Measurements from ENCODE around the gene ENTREP3. TPM values are rescaled to one million over a fixed set of nuclear protein-coding genes. Genes with fewer than 3 reads are reported as not detected.

The ENTREP3 gene
- total RNA-seq, 6 experiments from 2014 or later: 7.2 to 13.0 (median 9.6) TPM

DNA sequence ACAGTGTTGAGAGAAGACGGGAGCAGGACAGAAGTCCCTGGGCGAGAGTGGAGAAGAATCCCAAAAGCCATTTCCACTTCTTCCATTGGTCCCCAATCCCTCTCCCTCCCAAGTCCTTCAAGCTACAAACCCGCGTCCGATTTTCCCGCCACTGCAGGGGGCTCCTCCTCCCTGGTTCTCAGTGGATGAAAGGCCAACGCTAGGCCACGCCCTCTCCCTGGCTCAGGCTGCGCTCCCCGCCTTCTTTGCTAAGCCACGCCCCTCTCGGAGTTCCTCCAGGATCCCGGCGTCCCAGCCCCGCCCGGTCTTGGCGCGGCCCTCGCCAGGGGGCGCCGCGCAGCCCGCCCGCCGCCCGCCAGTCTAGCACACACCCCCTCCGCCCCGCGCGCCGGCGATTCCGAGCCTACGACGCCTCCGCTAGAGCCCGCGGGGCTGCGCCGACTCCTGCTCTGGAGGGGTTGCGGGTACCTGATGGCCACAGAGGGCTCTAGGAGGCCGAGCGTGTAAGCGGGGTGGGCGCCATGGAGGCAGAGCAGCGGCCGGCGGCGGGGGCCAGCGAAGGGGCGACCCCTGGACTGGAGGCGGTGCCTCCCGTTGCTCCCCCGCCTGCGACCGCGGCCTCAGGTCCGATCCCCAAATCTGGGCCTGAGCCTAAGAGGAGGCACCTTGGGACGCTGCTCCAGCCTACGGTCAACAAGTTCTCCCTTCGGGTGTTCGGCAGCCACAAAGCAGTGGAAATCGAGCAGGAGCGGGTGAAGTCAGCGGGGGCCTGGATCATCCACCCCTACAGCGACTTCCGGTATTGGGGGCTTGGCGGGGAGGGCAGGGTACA, 22.0 kb upstream of the ENTREP3 start, which contains the start of gene HCN3:
HCN3 (plus strand) TSS at position 394 of the 832 bp plus-strand sequence; CDS start at position 522, 128 bp downstream.
- ATAC-seq (peak; percentile 85 to 90 (median 89)), DNase-seq (peak; percentile 99)
- Histone ChIP-seq H3K27ac (no peak within 1 kb of the TSS), H3K4me1 (peaks cover 0 to 4% (median 2%) of the 10 kb centered on the region in 4 donors), H3K4me3 (peak within 1 kb of the TSS; percentile 64 to 73 (median 68)), H3K36me3 (no peaks in the 10 kb centered on the region), H3K27me3 (no peaks in the 10 kb centered on the region), H3K9me3 (no peaks in the 10 kb centered on the region)
- TF ChIP-seq POLR2A (IDR thresholded peaks at IDR 0.05): no peak
- TF ChIP-seq, protein P1, sequence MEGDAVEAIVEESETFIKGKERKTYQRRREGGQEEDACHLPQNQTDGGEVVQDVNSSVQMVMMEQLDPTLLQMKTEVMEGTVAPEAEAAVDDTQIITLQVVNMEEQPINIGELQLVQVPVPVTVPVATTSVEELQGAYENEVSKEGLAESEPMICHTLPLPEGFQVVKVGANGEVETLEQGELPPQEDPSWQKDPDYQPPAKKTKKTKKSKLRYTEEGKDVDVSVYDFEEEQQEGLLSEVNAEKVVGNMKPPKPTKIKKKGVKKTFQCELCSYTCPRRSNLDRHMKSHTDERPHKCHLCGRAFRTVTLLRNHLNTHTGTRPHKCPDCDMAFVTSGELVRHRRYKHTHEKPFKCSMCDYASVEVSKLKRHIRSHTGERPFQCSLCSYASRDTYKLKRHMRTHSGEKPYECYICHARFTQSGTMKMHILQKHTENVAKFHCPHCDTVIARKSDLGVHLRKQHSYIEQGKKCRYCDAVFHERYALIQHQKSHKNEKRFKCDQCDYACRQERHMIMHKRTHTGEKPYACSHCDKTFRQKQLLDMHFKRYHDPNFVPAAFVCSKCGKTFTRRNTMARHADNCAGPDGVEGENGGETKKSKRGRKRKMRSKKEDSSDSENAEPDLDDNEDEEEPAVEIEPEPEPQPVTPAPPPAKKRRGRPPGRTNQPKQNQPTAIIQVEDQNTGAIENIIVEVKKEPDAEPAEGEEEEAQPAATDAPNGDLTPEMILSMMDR (IDR thresholded peaks at IDR 0.05): peak; percentile 67 to 90 (median 87)
- WGBS (ENCODE audit: insufficient coverage, low coverage, low lambda C conversion rate, missing lambda C conversion rate): 2% methylated on average over 13 of the region's 68 CpGs
- intact Hi-C loops (cut with DNase I): loop anchor here (5.0 kb wide), 1 partner anchor 45 kb away; the partner anchor contains the start of gene RUSC1 (in 2 of the 2)

DNA sequence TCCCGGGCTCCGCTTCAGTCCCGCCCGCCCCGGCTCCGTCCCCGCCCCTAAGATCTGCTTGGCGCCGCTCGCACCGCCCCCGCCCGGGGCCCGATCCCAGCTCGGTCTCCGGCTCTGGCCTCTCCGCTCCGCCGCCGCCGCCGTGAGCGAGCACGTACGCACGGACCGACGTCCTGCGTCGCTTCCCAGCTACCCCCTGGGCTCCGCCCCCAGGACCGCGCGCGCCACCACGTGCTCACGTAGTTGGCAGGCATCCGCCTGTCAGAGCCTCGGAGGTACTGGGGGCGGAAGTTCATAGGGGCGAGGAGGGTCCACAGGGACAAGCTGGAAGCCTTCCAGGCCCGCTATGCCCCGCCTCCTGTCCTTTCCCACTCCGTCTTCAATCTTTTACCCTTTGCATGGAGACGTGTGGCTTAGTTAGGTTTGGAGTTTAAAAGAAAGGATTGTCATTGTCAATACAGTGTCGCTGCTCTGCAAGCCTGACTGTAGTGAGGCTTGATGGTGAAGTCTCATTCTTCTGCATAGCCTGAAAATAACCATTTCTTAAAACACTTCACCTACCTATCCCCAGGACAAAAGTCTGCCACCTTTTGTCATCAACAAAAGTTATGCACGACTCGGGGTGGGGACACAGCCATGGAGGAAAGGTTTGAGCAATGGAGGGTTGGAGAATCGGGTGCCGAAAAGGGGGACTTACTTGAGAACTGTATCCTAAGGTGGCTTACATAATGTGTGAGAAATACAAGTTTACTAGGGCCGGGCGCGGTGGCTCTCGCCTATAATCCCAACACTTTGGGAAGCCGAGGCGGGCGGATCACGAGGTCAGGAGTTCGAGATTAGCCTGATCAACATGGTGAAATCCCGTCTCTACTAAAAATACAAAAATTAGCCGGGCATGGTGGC, 18.3 kb upstream of the ENTREP3 start, which contains the start of gene CLK2:
CLK2 (minus strand) TSS at position 162 of the 903 bp plus-strand sequence. CDS start 2,527 bp downstream, outside the sequence.
- intact Hi-C loops (cut with DNase I): no loop called here
- 15% methylated on average over 26 of the region's 61 CpGs for WGBS (ENCODE audit: insufficient coverage, low coverage, low lambda C conversion rate, missing lambda C conversion rate)
- H3K27ac ChIP-seq: peak within 1 kb of the TSS; percentile 63 to 84 (median 79)
- ATAC-seq: peak; percentile 84 to 89 (median 88)
- H3K4me3 ChIP-seq: peak within 1 kb of the TSS; percentile 59 to 80 (median 79)
- peaks cover 0 to 12% (median 4%) of the 10 kb centered on the region in 4 donors for H3K4me1 ChIP-seq
- peaks cover 6 to 24% (median 16%) of the 10 kb centered on the region in 4 donors for H3K36me3 ChIP-seq
- DNase-seq: peak; percentile 98
- H3K27me3 ChIP-seq: no peaks in the 10 kb centered on the region
- H3K9me3 ChIP-seq: no peaks in the 10 kb centered on the region
- peak; percentile 79 for TF ChIP-seq POLR2A (IDR thresholded peaks at IDR 0.05)
- TF ChIP-seq, protein P1 (IDR thresholded peaks at IDR 0.05): no peak

DNA sequence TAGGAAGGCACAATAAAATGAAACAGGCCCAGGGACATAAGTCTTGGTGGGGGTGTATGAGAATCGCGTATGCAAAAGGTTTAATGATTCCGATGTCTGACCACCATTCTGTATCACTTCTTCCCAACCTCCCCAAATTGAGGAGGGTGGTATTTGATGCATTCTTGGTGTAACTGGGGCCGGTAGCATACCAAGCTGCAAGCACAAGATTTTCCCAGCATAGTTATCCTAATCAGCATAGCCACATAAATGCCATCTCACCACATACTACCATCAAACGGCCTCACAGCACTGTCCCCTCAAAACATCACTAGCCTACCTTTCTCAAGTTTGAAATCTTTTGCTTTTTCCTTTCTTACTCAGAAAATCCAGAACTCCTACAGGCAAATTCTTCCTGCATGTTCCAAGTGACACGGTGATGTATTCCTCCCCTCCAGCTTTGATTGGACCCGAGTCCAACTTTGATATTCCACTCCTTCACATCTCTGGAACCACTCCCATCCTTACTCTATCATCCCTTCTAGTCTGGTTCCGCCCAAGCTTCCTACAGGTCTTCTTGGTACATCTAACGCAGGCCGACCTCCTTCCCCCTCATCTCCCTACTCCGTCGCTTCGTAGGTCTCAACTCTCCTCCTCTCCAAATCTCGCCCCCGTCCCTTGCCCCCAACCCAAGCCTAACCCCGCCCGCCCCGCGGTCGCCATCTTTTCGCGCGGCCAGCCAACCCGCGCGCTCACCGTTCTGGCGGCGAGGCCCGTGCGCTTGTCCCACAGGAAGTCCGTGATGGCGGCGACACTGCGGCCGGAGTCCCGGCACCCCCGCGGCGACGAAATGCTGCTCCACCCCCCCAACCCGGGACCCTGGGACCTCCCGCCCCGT, 17.4 kb upstream of the ENTREP3 start:
- Histone ChIP-seq H3K27me3 (no peaks in the 10 kb centered on the region), H3K4me1 (peaks cover 0 to 12% (median 4%) of the 10 kb centered on the region in 4 donors), H3K36me3 (peaks cover 9 to 33% (median 23%) of the 10 kb centered on the region in 4 donors), H3K27ac (peak overlapping the region; percentile 63 to 84 (median 79)), H3K9me3 (no peaks in the 10 kb centered on the region), H3K4me3 (peak overlapping the region; percentile 59 to 80 (median 79))
- TF ChIP-seq, protein P1 (IDR thresholded peaks at IDR 0.05): no peak
- no peak for TF ChIP-seq POLR2A (IDR thresholded peaks at IDR 0.05)
- WGBS (ENCODE audit: insufficient coverage, low coverage, low lambda C conversion rate, missing lambda C conversion rate): 6% methylated on average over 34 of the region's 44 CpGs
- intact Hi-C loops (cut with DNase I): no loop called here
- DNase-seq (no peak), ATAC-seq (peak; percentile 24 to 38 (median 32))
